ENCODE data around the gene JAK1. TPM values are rescaled to one million over a fixed set of nuclear protein-coding genes. Genes with fewer than 3 reads are reported as not detected.

Gene JAK1
- total RNA-seq, 1 experiment from 2014 or later: 339 TPM

DNA sequence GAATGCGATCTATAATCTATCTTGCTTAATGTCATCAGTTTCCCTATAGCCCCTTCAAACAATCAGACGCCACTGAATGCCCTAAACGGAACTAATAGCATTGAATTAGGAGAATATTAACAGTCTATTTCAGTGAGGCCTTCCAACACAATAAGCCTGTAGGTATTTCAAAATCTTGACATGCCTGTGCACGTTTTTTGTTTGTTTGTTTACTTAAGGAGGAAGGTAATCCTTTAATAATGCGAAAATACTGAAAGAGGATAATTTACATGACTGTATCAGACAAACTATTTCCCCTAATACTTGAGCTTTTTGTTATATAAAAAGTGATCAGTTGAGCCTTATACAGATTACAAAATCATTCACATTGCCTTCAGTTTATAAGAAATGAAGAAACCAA, 29.0 kb upstream of the JAK1 start:
- POLR2A ChIA-PET (ENCODE audit: low non-redundant PET): no interaction called here

GRCh38 chr1:64986903-64987871, 20.8 kb upstream of the JAK1 start:
- no peaks in the 10 kb centered on the region for H3K9me3 ChIP-seq (ENCODE audit: low read depth, low read length, poor library complexity, severe bottlenecking)
- H3K4me3 ChIP-seq (ENCODE audit: low read depth, low read length, poor library complexity, severe bottlenecking): no peak overlapping the region
- CTCF ChIA-PET: interaction anchor here (0.5 kb wide), 1 partner anchor 162 kb away, joined by 6 read pairs; no protein-coding TSS in a partner anchor
- no peaks in the 10 kb centered on the region for H3K4me1 ChIP-seq (ENCODE audit: insufficient read depth, low read length, poor library complexity, severe bottlenecking)
- intact Hi-C loops (cut with micrococcal nuclease; ENCODE audit: unreplicated experiment): no loop called here
- no peaks in the 10 kb centered on the region for H3K27me3 ChIP-seq (replicated peaks; ENCODE audit: insufficient read depth, low read depth, low read length, poor library complexity)
- no peaks in the 10 kb centered on the region for H3K36me3 ChIP-seq (ENCODE audit: insufficient read depth, low read length, poor library complexity, severe bottlenecking)
- no peak overlapping the region for H3K27ac ChIP-seq (ENCODE audit: low read depth, low read length, poor library complexity, severe bottlenecking)
- TF ChIP-seq EZH2 (IDR thresholded peaks at IDR 0.05; ENCODE audit: borderline replicate concordance, low read depth, low read length, poor library complexity, severe bottlenecking): no peak
- TF ChIP-seq, protein P1, sequence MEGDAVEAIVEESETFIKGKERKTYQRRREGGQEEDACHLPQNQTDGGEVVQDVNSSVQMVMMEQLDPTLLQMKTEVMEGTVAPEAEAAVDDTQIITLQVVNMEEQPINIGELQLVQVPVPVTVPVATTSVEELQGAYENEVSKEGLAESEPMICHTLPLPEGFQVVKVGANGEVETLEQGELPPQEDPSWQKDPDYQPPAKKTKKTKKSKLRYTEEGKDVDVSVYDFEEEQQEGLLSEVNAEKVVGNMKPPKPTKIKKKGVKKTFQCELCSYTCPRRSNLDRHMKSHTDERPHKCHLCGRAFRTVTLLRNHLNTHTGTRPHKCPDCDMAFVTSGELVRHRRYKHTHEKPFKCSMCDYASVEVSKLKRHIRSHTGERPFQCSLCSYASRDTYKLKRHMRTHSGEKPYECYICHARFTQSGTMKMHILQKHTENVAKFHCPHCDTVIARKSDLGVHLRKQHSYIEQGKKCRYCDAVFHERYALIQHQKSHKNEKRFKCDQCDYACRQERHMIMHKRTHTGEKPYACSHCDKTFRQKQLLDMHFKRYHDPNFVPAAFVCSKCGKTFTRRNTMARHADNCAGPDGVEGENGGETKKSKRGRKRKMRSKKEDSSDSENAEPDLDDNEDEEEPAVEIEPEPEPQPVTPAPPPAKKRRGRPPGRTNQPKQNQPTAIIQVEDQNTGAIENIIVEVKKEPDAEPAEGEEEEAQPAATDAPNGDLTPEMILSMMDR (conservative IDR thresholded peaks at IDR 0.05; ENCODE audit: low read depth, low read length): no peak
- BruUV-seq (replicated peaks): no TSS peak
- DNase-seq (ENCODE audit: low spot score): no peak
- POLR2A ChIA-PET (ENCODE audit: low non-redundant PET): no interaction called here

More for the DNA sequence above, 29.0 kb upstream of the JAK1 start:
- Histone ChIP-seq H3K27ac (ENCODE audit: low read depth, low read length, poor library complexity, severe bottlenecking) (no peak overlapping the region), H3K4me1 (ENCODE audit: insufficient read depth, low read length, poor library complexity, severe bottlenecking) (no peaks in the 10 kb centered on the region), H3K9me3 (ENCODE audit: low read depth, low read length, poor library complexity, severe bottlenecking) (peaks cover 16% of the 10 kb centered on the region), H3K4me3 (ENCODE audit: low read depth, low read length, poor library complexity, severe bottlenecking) (no peak overlapping the region), H3K36me3 (ENCODE audit: insufficient read depth, low read length, poor library complexity, severe bottlenecking) (peaks cover 7% of the 10 kb centered on the region), H3K27me3 (replicated peaks; ENCODE audit: insufficient read depth, low read depth, low read length, poor library complexity) (no peaks in the 10 kb centered on the region)
- intact Hi-C loops (cut with micrococcal nuclease; ENCODE audit: unreplicated experiment): no loop called here
- TF ChIP-seq EZH2 (IDR thresholded peaks at IDR 0.05; ENCODE audit: borderline replicate concordance, low read depth, low read length, poor library complexity, severe bottlenecking): no peak
- TF ChIP-seq, protein P1 (conservative IDR thresholded peaks at IDR 0.05; ENCODE audit: low read depth, low read length): no peak
- DNase-seq (ENCODE audit: low spot score): no peak
- CTCF ChIA-PET: interaction anchor here (0.6 kb wide), 1 partner anchor 64 kb away, joined by 3 read pairs; no protein-coding TSS in a partner anchor
- BruUV-seq (replicated peaks): no TSS peak

- no peaks in the 10 kb centered on the region for H3K4me1 ChIP-seq (ENCODE audit: insufficient read depth, low read length, poor library complexity, severe bottlenecking)
- no peak overlapping the region for H3K4me3 ChIP-seq (ENCODE audit: low read depth, low read length, poor library complexity, severe bottlenecking)
- TF ChIP-seq, protein P1 (conservative IDR thresholded peaks at IDR 0.05; ENCODE audit: low read depth, low read length): no peak
- TF ChIP-seq EZH2 (IDR thresholded peaks at IDR 0.05; ENCODE audit: borderline replicate concordance, low read depth, low read length, poor library complexity, severe bottlenecking): no peak
- H3K36me3 ChIP-seq (ENCODE audit: insufficient read depth, low read length, poor library complexity, severe bottlenecking): no peaks in the 10 kb centered on the region
- ChIA-PET CTCF (no interaction called here), POLR2A (ENCODE audit: low non-redundant PET) (no interaction called here)
- H3K27ac ChIP-seq (ENCODE audit: low read depth, low read length, poor library complexity, severe bottlenecking): no peak overlapping the region
- BruUV-seq (replicated peaks): no TSS peak
- H3K9me3 ChIP-seq (ENCODE audit: low read depth, low read length, poor library complexity, severe bottlenecking): no peaks in the 10 kb centered on the region
- no peaks in the 10 kb centered on the region for H3K27me3 ChIP-seq (replicated peaks; ENCODE audit: insufficient read depth, low read depth, low read length, poor library complexity)
- intact Hi-C loops (cut with micrococcal nuclease; ENCODE audit: unreplicated experiment): no loop called here
- no peak for DNase-seq (ENCODE audit: low spot score)
Measured at GRCh38 chr1:64984737-64985136, 18.4 kb upstream of the JAK1 start.
